Embryonic facial prominence (tissue), 1 donor: ENCODE data around the gene ODF2L.
"Not testable (repeated sequence)": the region's sequence is repeated elsewhere in the genome, so short reads cannot be mapped to it uniquely, and the experiment has no call there.

Source experiments
- DNase-seq: peaks from one replicate; pipeline ENCODE4 v3.0.0-alpha.2; 2016; ENCODE audit errors: extremely low spot score

ODF2L gene

GRCh38 chr1:86387916-86388627 is 8.1 kb downstream of the ODF2L start:
- no peak for DNase-seq

GRCh38 chr1:86382878-86383277 is 13.2 kb downstream of the ODF2L start:
- no peak for DNase-seq

DNA sequence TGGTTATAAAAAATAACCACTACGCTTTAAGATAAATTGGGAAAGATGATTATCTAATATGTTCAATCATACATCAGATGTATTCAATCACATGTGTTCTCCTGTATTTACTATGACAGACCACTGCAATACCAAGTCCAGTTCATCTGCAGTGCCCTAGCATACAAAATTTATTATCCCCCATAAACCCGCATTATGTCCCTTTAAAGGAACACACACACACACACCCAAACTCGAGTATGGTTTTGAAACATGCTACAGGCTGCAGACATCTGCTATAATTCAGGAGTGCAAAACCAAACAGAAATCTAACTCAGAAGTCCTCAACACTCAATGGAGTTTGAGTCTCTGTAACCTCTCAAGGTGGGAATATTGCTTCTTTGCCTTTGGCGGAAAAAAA is 14.9 kb downstream of the ODF2L start:
- no peak for DNase-seq

GRCh38 chr1:86380257-86380861 is 15.8 kb downstream of the ODF2L start:
- DNase-seq, result peak; percentile 70

- no peak for DNase-seq
These were observed 17.3 kb downstream of the ODF2L start for GRCh38 chr1:86378813-86379212.

- no peak for DNase-seq
These were observed 18.8 kb downstream of the ODF2L start for GRCh38 chr1:86377341-86377740.

DNA sequence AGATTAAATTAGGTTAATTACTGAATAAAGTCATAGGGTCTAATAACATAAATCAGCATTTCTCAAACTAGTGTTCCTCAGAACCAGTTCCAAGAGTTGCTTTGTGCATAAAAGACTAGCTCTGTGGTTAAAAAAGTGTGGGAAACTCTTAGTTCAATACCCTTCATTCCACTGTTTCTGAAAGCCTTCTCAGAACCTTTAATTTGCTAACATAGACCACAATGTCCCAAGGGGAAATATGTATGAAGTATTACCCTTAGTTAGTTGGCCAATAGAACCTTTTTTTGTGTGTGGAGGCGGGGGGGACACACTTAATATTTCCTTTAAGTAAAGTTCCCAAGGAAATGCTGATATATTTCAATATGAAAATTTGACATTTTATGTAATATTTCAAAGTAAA is 20.4 kb downstream of the ODF2L start:
- no peak for DNase-seq

DNA sequence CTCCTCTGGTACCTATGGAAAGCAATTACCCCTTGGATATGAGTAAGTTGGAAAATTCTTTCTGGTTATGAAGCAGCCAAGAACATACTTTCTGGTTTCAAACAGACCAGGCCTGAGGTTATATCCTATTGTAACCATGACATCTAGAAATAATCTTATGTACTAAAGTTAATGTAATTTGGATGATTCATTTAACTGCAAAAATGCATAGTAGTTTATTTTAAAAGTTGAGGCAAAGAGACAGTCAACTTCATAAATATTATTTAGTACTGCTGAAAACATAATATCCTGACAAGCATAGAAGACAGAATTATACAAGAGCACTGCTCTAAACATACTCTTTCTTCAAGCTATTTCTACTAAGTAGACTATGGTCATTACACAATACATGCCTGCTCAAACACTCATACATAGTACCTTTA is 25.5 kb downstream of the ODF2L start:
- no peak for DNase-seq

- DNase-seq, result no peak
These were observed 30.2 kb downstream of the ODF2L start for GRCh38 chr1:86365896-86366295.

DNA sequence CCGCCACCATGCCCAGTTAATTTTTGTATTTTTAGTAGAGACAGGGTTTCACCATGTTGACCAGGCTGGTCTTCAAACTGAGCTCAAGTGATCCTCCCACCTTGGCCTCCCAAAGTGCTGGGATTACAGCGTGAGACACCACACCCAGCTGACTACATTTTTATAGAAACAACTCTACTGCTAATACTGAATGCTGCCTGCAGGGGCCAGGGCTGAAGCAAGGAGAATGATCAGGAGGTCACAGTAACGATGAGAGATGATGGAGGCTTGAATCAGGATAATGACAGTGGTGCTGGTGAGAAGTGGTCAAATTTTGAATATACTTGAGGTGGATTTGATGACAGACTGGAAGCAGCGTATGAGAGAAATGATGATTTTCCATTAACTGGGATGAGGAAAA is 33.3 kb downstream of the ODF2L start:
- no peak for DNase-seq

DNA sequence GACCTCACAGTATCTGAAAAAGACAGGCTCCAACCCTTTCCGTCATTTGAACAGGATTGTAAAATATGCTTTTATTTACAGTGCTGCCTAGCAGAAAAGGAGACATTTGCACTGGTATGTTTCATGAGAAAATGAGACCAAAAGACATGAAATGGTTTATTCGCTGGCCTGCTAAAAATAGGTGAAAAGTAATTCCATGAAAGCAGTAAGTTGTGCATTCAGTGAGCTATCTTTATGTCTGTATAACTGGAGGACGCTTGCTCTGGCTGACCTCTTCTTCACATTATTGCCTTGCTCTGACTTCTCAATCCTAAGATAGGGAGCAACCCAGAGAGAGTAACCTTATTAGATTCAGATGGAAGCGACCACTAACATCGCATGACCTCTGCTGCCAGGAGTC is 38.3 kb downstream of the ODF2L start:
- DNase-seq, result no peak

DNA sequence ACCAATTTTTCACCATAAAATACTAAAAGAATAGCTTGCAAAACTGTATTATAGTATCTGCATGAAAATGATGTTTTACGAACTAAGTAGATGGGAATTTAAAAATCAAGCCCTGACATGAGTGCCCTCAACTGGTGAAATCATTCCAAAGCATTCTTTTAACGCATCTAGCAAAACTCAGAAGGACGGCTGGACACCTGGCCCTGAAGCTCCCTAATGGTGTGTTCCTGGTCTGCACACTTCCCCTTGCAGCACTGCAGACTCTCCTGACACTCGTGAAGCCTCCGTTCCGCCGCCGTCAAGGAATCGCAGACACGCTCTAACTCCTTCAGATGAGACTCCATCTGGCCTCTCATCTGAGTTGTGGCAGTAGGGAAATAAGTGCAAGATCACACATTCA is 39.9 kb downstream of the ODF2L start:
- no peak for DNase-seq

GRCh38 chr1:86352086-86352485 is 44.0 kb downstream of the ODF2L start:
- no peak for DNase-seq

DNA sequence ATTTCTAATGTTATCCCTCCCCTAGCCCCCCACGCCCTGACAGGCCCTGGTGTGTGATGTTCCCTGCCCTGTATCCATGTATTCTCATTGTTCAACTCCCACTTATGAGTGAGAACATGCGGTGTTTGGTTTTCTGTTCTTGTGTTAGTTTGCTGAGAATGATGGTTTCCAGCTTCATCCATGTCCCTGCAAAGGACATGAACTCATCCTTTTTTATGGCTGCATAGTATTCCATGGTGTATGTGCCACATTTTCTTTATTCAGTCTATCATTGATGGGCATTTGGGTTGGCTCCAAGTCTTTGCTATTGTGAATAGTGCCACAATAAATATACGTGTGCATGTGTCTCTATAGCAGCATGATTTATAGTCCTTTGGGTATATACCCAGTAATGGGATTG is 45.9 kb downstream of the ODF2L start:
- not testable (repeated sequence) for DNase-seq

DNA sequence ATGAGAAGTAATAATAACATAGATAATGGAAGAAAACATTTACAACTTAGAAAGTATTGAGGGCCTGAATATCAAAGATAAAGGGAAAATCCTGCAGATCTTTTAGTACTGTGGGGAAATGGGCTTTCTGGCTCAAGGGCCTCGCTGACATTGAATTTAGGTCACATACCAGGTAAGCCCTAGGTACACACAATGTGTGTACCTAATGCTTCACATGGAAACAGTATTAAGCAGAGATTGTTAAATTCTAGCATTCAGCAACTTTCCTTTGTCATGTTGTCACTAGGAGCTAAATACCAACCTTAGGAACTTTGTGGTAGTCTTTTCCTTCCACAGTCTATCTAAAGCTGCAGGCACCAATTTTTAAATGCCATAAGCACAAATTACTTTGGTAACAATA is 49.7 kb downstream of the ODF2L start:
- DNase-seq, result no peak

GRCh38 chr1:86345042-86345441 is 51.1 kb downstream of the ODF2L start:
- no peak for DNase-seq

GRCh38 chr1:86339906-86340305 is 56.2 kb downstream of the ODF2L start:
- DNase-seq, result no peak

DNA sequence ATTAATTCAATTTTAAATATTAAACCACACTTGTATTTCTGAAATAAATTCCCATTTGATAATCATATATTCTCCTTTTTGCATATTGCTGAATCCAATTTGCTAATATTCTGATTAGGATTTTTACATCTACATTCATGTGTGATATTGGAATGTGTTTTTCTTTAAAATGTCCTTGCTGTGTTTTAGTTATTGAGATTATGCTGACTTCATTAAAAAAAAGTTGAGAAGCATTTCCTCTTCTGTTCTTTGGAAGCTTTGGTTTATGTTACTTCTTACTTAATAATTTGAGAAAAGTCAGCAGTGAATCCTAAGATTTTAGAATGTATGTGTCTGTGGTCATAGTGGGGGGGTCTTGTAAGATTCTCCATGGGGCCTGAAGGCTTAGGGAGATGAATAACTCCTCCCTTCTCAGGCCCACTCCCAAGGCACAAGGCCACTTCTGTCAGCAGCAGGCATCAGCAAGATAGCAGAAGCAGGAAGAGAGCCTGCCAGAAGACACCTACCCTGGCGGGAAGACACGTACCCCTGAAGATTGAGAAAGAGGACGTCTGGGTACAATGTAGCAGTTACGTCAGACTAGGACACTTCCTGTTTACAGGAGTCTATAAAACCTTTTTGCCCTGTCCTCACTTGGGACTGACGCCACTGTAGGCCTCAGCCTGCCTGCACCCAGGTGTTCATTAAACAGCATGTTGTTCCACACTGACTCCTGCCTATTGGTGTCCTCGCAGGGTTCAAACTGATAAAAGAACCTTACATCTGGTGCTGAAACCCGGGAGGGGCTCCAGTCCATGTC is 56.9 kb downstream of the ODF2L start:
- no peak for DNase-seq

GRCh38 chr1:86335916-86336315 is 60.2 kb downstream of the ODF2L start:
- DNase-seq, result no peak

DNA sequence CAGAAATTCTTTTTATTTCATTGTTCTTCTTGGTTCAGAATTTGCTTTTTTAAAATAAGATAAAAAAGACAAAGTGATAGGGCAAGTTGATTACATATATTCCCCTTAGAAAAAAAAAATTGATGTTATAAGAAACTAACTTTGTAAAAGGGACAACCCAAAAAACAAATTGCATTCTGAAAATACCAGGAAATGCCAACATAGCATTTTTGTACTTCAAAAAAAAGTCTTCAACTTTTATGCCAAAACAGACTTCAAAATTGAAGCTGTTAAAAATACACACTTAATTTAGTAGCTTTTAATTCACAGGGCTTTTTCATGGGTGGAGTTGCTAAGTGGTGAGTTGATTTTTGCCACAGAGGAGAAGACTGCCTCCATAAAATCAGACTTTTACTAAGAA is 70.9 kb downstream of the ODF2L start:
- DNase-seq, result no peak

GRCh38 chr1:86324130-86324822 is 71.8 kb downstream of the ODF2L start:
- no peak for DNase-seq

DNA sequence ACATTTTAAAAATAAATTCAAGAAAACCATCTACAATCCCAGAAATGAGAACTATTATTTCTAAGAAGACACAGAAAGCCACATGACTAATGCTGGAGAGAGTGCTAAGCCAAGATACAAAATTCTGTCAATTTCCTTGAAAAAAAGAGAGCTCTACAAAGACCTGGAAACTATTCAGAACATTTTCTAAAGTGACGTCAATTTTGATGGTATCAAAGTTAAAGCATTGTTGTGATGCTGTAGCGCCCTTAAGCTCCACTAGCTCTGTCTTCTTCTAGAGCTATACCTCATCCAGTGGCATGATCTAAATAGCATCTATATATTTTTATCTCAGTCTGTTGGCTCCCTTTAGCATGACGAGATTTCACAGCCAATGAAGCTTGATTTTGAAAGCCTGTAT is 73.9 kb downstream of the ODF2L start:
- DNase-seq, result no peak
